ENCODE measurements around the gene AGXT.

Gene AGXT

DNA sequence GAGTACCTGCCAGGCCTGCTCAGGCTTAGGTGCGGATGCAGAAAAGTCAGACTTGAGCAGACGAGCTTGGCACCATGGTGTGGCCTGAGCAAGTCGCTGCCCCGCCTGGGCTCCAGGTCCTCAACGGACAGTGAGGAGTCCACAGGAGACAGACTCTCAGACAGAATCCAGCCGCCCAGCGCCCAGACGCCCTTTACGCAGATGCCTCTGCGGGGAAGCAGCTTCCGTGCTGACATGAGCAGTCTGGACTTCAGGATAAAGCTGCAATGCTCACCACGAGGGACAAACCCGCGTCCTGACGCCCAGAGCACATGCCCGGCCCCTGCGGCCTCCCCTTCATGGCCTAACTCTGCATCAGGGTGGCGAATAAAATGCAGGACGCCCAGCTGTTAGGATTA, 30.8 kb downstream of the AGXT start:
- Histone ChIP-seq H3K27me3 (ENCODE audit: control insufficient read depth, insufficient read depth, low read length) (no peaks in the 10 kb centered on the region), H3K9ac (ENCODE audit: low read length) (no peak overlapping the region), H3K4me1 (ENCODE audit: control insufficient read depth, low read depth, low read length) (no peaks in the 10 kb centered on the region), H3K27ac (ENCODE audit: low read length) (no peak overlapping the region), H3K36me3 (ENCODE audit: control insufficient read depth, low read depth, low read length) (no peaks in the 10 kb centered on the region), H3K9me3 (ENCODE audit: control insufficient read depth, low read depth, low read length) (no peaks in the 10 kb centered on the region), H3K4me3 (ENCODE audit: low read length) (no peak overlapping the region)

DNA sequence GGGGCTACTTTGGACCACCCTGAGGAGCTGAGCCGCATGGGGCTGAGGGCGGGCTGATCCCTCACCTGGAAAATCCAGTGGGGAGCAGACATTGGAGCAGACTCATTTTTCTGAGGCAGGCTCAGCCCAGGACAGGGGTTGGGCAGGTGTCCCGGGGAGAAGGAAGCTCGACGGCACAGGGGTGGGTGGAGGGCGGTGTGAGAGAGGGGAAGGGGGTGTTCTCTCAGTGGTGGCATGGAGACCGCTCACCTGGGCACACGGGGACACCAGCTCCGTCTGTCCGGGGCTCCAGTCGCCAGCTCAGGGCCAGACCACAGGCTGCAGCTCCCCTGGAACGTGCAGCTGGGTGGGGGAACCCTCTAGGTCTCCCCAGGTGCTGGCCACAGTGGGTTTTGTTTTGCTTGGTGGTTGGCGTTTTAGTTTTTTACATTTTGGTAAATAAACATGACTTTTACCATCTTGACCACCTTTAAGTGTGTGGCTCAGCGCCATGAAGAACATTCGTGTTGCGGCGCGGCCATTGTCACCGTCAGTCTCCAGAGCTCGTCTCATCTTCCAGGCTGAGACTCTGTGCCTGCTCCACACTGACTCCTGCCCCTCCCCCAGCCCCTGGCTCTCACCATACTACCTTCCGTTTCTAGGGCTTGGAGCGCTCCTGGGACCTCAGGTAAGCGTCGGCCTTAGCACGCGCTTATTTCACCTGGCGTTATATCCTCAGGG, 31.7 kb downstream of the AGXT start:
- H3K36me3 ChIP-seq (ENCODE audit: control insufficient read depth, low read depth, low read length) = no peaks in the 10 kb centered on the region
- H3K9me3 ChIP-seq (ENCODE audit: control insufficient read depth, low read depth, low read length) = no peaks in the 10 kb centered on the region
- no peak overlapping the region for H3K4me3 ChIP-seq (ENCODE audit: low read length)
- H3K27ac ChIP-seq (ENCODE audit: low read length) = no peak overlapping the region
- H3K4me1 ChIP-seq (ENCODE audit: control insufficient read depth, low read depth, low read length) = no peaks in the 10 kb centered on the region
- no peaks in the 10 kb centered on the region for H3K27me3 ChIP-seq (ENCODE audit: control insufficient read depth, insufficient read depth, low read length)
- H3K9ac ChIP-seq (ENCODE audit: low read length) = no peak overlapping the region

DNA sequence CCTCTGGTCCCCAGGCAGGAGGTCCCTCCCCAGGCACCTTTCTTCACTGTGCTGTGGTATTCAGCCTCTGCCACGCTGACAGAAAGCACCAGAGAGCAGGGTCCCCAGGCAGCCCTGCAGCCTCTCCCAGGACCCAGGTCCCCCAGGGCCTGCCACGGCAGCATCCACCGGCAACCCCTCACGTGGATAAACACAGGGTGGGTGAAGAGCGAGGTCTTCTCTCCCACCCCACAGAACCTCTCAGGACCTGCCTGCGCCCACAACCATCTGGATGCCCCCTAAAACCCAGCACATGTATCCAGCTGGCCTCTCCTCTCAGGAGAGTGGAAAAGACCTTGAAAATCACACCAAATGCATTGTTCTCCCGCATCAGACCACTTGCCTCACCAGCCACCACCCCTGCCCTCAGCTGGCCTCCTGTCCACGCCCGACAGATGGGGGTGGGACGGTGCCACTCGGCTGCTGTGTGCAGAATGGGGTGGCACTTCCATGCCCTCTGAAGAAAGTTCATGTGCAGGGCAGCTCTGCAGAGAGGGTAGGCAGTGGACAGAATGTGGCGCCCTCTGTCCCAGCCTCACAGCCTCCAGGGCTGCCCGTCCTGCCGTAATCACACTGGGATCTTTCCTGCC, 33.5 kb downstream of the AGXT start:
- no peaks in the 10 kb centered on the region for H3K27me3 ChIP-seq (ENCODE audit: control insufficient read depth, insufficient read depth, low read length)
- no peaks in the 10 kb centered on the region for H3K4me1 ChIP-seq (ENCODE audit: control insufficient read depth, low read depth, low read length)
- no peak overlapping the region for H3K27ac ChIP-seq (ENCODE audit: low read length)
- no peaks in the 10 kb centered on the region for H3K36me3 ChIP-seq (ENCODE audit: control insufficient read depth, low read depth, low read length)
- no peaks in the 10 kb centered on the region for H3K9me3 ChIP-seq (ENCODE audit: control insufficient read depth, low read depth, low read length)
- no peak overlapping the region for H3K9ac ChIP-seq (ENCODE audit: low read length)
- H3K4me3 ChIP-seq (ENCODE audit: low read length) = no peak overlapping the region

DNA sequence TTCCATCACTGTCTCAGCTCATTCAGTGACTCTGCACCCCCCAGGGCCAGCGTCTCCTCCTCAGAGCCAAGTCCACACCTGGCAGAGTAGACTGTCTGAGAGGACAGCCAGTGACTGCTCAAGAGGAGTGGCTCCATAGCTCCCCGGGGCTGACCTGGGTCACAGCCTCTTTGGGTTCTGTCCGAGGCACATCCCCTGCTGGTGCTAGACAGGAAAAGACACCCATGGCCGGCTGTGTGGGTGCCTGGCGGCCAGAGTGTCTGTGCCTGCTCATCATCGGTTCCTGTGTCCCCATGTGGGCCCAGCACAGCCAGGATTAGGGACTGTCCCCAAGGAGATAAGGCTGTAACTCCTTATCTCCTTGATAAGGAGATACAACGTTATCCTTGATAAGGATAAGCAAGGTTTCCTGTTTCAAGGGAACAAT, 34.0 kb downstream of the AGXT start:
- Histone ChIP-seq H3K27ac (ENCODE audit: low read length) (no peak overlapping the region), H3K27me3 (ENCODE audit: control insufficient read depth, insufficient read depth, low read length) (no peaks in the 10 kb centered on the region)

DNA sequence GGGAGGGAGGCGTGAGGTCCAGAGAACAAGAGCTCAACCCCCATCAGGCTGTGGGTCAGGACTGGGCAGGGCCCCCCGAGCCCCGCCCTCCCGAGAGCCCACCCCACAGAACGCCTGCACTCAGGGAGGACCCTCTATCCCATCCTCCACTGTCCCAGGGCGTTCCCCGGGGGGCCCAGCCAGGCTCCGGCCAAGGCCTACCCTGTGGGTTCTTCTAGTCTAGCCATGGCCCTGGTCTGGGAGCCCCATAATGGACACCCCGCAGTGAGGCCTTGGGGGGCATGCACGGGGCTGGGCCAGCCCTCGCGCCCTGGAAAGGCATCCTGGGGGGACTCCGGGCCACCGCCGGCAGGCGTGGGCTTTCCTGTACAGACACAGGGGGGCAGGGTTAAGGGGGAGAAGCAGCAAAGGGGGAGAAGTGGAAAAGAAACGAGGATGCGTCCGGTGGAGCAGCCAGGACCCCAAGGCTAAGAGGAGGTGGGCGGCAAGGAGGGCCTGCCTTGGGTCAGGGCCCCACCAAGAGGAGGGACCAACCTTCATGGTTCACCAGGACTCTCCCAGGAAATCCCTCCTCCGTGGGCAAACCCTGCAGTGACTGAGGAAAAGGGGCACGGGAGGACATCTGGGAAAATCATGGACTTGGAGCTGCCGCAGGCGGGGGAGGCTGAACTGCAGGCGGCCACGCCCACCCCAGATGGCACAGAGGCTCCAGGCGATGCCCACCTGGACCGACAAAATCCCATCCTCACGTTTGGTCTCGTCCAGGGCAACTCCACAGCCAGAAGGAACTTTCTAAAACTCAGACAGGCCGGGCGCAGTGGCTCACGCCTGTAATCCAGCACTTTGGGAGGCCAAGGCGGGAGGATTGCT, 34.8 kb downstream of the AGXT start:
- Histone ChIP-seq H3K9ac (ENCODE audit: low read length) (no peak overlapping the region), H3K36me3 (ENCODE audit: control insufficient read depth, low read depth, low read length) (no peaks in the 10 kb centered on the region), H3K4me1 (ENCODE audit: control insufficient read depth, low read depth, low read length) (no peaks in the 10 kb centered on the region), H3K27ac (ENCODE audit: low read length) (no peak overlapping the region), H3K4me3 (ENCODE audit: low read length) (no peak overlapping the region), H3K9me3 (ENCODE audit: control insufficient read depth, low read depth, low read length) (no peaks in the 10 kb centered on the region), H3K27me3 (ENCODE audit: control insufficient read depth, insufficient read depth, low read length) (no peaks in the 10 kb centered on the region)

More for the DNA sequence above, 34.0 kb downstream of the AGXT start:
- no peaks in the 10 kb centered on the region for H3K9me3 ChIP-seq (ENCODE audit: control insufficient read depth, low read depth, low read length)
- H3K36me3 ChIP-seq (ENCODE audit: control insufficient read depth, low read depth, low read length) = no peaks in the 10 kb centered on the region
- H3K9ac ChIP-seq (ENCODE audit: low read length) = no peak overlapping the region
- H3K4me3 ChIP-seq (ENCODE audit: low read length) = no peak overlapping the region
- no peaks in the 10 kb centered on the region for H3K4me1 ChIP-seq (ENCODE audit: control insufficient read depth, low read depth, low read length)

DNA sequence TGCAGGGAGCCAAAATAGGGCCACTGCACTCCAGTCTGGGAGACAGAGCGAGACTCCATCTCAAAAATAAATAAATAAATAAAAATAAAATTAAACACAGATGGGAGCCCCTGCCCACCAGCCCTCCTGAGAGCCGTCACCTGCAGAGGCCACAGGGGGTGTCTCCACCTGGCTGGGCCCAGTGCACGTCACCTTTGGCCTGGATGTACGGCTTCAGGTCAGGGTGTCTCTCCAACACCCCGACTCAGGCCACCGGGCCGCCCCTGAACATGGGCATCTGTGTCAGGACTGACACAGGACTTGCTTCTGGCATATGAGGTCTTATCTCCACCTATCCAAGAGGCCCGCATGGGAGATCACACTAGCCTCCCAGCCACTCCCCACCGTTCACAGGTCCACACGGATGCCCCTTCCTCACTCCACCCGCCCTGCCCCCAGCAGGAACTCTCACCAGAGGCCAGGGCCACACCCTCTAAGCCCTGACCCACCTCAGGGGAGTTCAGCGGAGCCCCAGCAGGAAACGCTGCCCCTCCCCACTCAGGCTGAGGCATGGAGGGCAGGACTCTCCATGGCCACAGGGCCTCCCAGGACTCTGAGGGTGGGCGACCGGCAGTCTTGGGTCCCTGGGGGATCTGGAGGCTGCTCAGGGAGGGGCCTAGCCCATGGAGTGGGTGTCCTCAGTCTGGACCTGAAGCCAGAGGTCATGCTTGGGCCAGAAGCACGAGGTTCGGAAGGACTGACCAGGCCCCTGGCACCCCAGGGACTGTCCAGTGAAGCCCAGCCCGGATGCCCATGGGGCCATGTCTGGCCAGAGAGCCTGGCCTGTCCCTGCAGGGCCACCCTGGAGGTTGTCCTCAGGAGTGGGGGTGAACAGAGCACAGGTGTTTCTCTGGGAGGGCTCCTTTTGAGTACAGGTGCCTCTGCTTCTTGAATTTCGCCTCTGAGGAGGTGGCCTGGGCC, 35.9 kb downstream of the AGXT start:
- Histone ChIP-seq H3K4me1 (ENCODE audit: control insufficient read depth, low read depth, low read length) (no peaks in the 10 kb centered on the region), H3K27ac (ENCODE audit: low read length) (no peak overlapping the region), H3K27me3 (ENCODE audit: control insufficient read depth, insufficient read depth, low read length) (no peaks in the 10 kb centered on the region), H3K9me3 (ENCODE audit: control insufficient read depth, low read depth, low read length) (no peaks in the 10 kb centered on the region), H3K36me3 (ENCODE audit: control insufficient read depth, low read depth, low read length) (no peaks in the 10 kb centered on the region), H3K9ac (ENCODE audit: low read length) (no peak overlapping the region), H3K4me3 (ENCODE audit: low read length) (no peak overlapping the region)

DNA sequence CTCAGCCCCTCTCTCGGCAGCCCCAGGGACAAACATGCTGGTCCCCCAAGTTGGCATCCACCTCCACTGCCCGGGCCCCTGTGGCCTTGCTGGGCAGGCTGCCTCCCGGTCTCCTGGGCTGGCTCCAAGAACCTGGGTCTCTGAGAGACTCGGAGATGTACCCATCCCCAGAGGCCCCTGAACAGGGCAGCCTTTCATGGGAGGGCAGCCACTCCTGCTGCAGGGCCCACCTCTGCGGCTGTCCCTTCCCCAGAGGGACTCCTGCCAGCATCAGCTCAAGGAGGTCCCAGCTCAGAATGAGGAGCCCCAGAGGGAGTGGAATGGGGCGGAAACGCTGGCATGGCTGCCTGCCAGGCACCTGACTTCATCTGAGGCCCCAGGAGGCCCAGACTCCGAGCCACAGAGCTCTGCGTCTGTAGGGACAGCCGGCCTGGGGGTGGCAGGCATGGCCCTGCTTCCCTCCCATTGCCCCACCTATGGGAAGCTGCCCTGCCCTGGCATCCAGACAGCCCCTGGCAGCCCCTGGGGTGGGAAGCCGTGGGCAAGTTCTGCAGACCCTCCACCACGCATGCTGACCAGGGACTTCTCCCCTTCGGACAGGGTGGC, 36.7 kb downstream of the AGXT start:
- H3K4me1 ChIP-seq (ENCODE audit: control insufficient read depth, low read depth, low read length) = no peaks in the 10 kb centered on the region
- H3K27me3 ChIP-seq (ENCODE audit: control insufficient read depth, insufficient read depth, low read length) = no peaks in the 10 kb centered on the region
- no peak overlapping the region for H3K9ac ChIP-seq (ENCODE audit: low read length)
- H3K9me3 ChIP-seq (ENCODE audit: control insufficient read depth, low read depth, low read length) = no peaks in the 10 kb centered on the region
- no peaks in the 10 kb centered on the region for H3K36me3 ChIP-seq (ENCODE audit: control insufficient read depth, low read depth, low read length)
- H3K4me3 ChIP-seq (ENCODE audit: low read length) = no peak overlapping the region
- no peak overlapping the region for H3K27ac ChIP-seq (ENCODE audit: low read length)

DNA sequence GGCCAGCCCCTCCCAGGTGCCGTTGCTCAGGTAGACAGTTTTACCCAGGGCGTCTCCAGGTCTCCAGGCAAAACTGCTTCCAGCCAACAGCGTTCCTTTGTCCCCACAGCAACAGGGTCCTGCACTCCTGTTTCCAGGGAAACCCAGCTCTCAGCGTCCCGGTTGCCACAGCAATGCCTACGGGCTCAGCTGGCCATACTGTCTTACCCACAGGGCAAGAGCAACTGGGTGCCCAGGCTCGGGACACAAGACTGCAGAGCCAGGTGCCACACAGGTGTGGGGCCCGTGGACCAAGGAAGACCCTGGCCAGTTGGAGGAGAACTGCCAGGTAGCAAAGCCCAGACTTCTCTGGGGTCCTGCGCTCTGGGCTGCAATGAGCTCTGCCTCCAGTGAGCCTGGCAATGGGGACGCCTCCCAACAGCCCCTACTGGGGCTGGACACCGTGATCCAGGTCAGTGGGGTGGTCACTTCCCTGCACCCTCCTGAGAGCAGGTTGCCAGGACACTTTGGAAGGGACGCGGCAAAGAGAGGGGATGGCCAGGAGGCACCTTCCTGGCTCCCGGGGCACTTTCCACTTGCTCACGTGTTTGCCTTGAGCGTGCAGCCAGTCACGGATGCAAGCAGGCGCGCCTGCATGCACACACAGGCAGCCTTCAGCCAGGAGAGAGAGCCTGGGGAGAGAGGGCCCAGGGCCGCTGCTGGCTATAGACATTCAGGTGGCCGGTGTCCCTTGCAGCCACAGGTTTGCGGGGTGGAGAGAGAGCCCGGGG, 37.7 kb downstream of the AGXT start, which contains the start of gene CROCC2:
Gene CROCC2 (plus strand): TSS at position 196 of the 770 bp plus-strand sequence. CDS start 178 bp downstream, at position 374.
- no peaks in the 10 kb centered on the region for H3K4me1 ChIP-seq (ENCODE audit: control insufficient read depth, low read depth, low read length)
- H3K27me3 ChIP-seq (ENCODE audit: control insufficient read depth, insufficient read depth, low read length) = no peaks in the 10 kb centered on the region
- H3K27ac ChIP-seq (ENCODE audit: low read length) = no peak within 1 kb of the TSS
- no peaks in the 10 kb centered on the region for H3K36me3 ChIP-seq (ENCODE audit: control insufficient read depth, low read depth, low read length)
- no peak within 1 kb of the TSS for H3K9ac ChIP-seq (ENCODE audit: low read length)
- H3K4me3 ChIP-seq (ENCODE audit: low read length) = no peak within 1 kb of the TSS
- no peaks in the 10 kb centered on the region for H3K9me3 ChIP-seq (ENCODE audit: control insufficient read depth, low read depth, low read length)

DNA sequence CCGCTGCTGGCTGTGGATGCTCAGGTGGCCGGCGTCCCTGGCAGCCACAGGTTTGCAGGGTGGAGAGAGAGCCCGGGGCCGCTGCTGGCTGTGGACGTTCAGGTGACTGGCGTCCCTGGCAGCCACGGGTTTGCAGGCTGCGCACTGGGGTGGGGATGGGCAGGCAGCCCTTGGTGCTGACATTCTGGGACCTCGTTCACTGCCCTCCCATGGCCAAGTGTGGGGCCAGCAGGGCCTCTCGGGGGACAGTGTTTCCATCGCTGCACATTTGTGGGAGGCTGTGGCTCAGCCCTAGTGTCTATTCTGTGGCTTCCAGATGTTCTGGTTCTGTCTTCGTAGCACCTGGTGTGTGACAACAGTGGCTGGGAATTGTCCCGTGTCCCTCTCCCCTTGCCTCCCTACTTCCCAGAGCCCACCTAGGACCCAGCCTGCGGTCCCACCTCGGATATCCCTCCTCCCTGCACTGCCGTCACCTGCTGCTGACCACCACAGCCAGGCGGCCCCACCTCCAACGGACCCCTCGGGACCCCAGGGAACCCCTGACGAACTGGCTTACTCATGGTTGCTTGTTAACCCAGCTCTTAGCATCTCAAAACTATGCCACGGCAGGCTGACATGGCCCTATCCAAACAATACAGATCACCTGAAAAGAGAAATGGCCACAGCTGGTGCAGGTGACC, 38.4 kb downstream of the AGXT start:
- H3K27ac ChIP-seq (ENCODE audit: low read length) = no peak overlapping the region
- H3K4me1 ChIP-seq (ENCODE audit: control insufficient read depth, low read depth, low read length) = no peaks in the 10 kb centered on the region
- H3K9ac ChIP-seq (ENCODE audit: low read length) = no peak overlapping the region
- H3K36me3 ChIP-seq (ENCODE audit: control insufficient read depth, low read depth, low read length) = no peaks in the 10 kb centered on the region
- no peaks in the 10 kb centered on the region for H3K27me3 ChIP-seq (ENCODE audit: control insufficient read depth, insufficient read depth, low read length)
- H3K9me3 ChIP-seq (ENCODE audit: control insufficient read depth, low read depth, low read length) = no peaks in the 10 kb centered on the region
- H3K4me3 ChIP-seq (ENCODE audit: low read length) = no peak overlapping the region

Data from iPS-18a (cell line).